LoVo (cell line): Measurements from ENCODE around the gene IKZF3.
"Not testable (repeated sequence)": the region's sequence is repeated elsewhere in the genome, so short reads cannot be mapped to it uniquely, and the experiment has no call there.

Experiments
- DNase-seq: peaks from one replicate; pipeline ENCODE4 v3.0.0-alpha.2; 2016; ENCODE audit warnings: low spot score

The IKZF3 gene

GRCh38 chr17:39781031-39781860, 82.9 kb downstream of the IKZF3 start:
- DNase-seq, result no peak

- no peak for DNase-seq
Measured at GRCh38 chr17:39777534-39778365, 86.4 kb downstream of the IKZF3 start.

- DNase-seq, result no peak
Measured at GRCh38 chr17:39776252-39776651, 87.9 kb downstream of the IKZF3 start.

GRCh38 chr17:39775031-39775430, 89.1 kb downstream of the IKZF3 start:
- no peak for DNase-seq

- DNase-seq, result no peak
Measured at GRCh38 chr17:39774047-39774446, 90.1 kb downstream of the IKZF3 start.

GRCh38 chr17:39772987-39773934, 90.9 kb downstream of the IKZF3 start:
- no peak for DNase-seq

GRCh38 chr17:39772415-39772814, 91.7 kb downstream of the IKZF3 start:
- no peak for DNase-seq

- peak; percentile 74 for DNase-seq
Measured at GRCh38 chr17:39769974-39770587, 94.0 kb downstream of the IKZF3 start.

- no peak for DNase-seq
Measured at GRCh38 chr17:39767147-39767546, 97.0 kb downstream of the IKZF3 start.

GRCh38 chr17:39765766-39766165, 98.3 kb downstream of the IKZF3 start:
- DNase-seq, result no peak

GRCh38 chr17:39765175-39765574, 98.9 kb downstream of the IKZF3 start:
- DNase-seq, result no peak

- DNase-seq, result not testable (repeated sequence)
Measured at GRCh38 chr17:39764171-39764570, 99.9 kb downstream of the IKZF3 start.

- no peak for DNase-seq
Measured at GRCh38 chr17:39763051-39763820, 100.9 kb downstream of the IKZF3 start.

GRCh38 chr17:39761861-39762496, 102.1 kb downstream of the IKZF3 start:
- no peak for DNase-seq

- DNase-seq, result no peak
Measured at GRCh38 chr17:39759204-39759603, 104.9 kb downstream of the IKZF3 start.

- no peak for DNase-seq
Measured at GRCh38 chr17:39757931-39758873, 105.9 kb downstream of the IKZF3 start.

- DNase-seq, result no peak
Measured at GRCh38 chr17:39757176-39757662, 106.9 kb downstream of the IKZF3 start.

GRCh38 chr17:39756380-39757079, 107.6 kb downstream of the IKZF3 start:
- no peak for DNase-seq
